KMS-11 (cell line): ENCODE results near the gene ABCB1.

Experiments
- H2AFZ ChIP-seq: fragments of 200-600 bp; sonication (generic); 2 replicates; pipeline ENCODE4 v1.6.1; 2016; ENCODE audit warnings: antibody characterized with exemption, mixed run types, low read depth
- H3K27ac ChIP-seq: fragments of 200-600 bp; sonication (generic); 2 replicates; pipeline ENCODE4 v1.6.1; 2016; ENCODE audit warnings: mild to moderate bottlenecking, mixed run types
- H3K27me3 ChIP-seq: fragments of 200-600 bp; sonication (generic); 2 replicates; pipeline ENCODE4 v1.6.1; 2017; ENCODE audit warnings: mild to moderate bottlenecking, low read depth, mixed run types, moderate library complexity; ENCODE audit not compliant: insufficient read depth
- H3K36me3 ChIP-seq: fragments of 200-600 bp; sonication (generic); 2 replicates; pipeline ENCODE4 v1.6.1; 2017; ENCODE audit warnings: mild to moderate bottlenecking, mixed run types; ENCODE audit not compliant: insufficient read depth
- H3K4me1 ChIP-seq: fragments of 200-600 bp; sonication (generic); 2 replicates; pipeline ENCODE4 v1.6.1; 2016; ENCODE audit warnings: mild to moderate bottlenecking, low read depth, mixed run types; ENCODE audit not compliant: poor library complexity, severe bottlenecking
- H3K4me2 ChIP-seq: fragments of 200-600 bp; sonication (generic); 2 replicates; pipeline ENCODE4 v1.7.0; 2016; ENCODE audit warnings: mild to moderate bottlenecking, mixed run types
- H3K4me3 ChIP-seq: fragments of 200-600 bp; sonication (generic); IDR thresholded peaks from 2 replicates; pipeline ENCODE4 v1.6.1; 2017; ENCODE audit warnings: low read depth, low read length, mixed read lengths; ENCODE audit not compliant: insufficient read depth
- H3K79me2 ChIP-seq: fragments of 200-600 bp; sonication (generic); 2 replicates; pipeline ENCODE4 v1.6.1; 2016; ENCODE audit warnings: low read depth, mixed run types; ENCODE audit not compliant: insufficient read depth
- H3K9ac ChIP-seq: fragments of 200-600 bp; sonication (generic); 2 replicates; pipeline ENCODE4 v1.6.1; 2016; ENCODE audit warnings: mild to moderate bottlenecking, mixed run types
- H4K20me1 ChIP-seq: fragments of 200-600 bp; sonication (generic); 2 replicates; pipeline ENCODE4 v1.6.1; 2016; ENCODE audit warnings: mild to moderate bottlenecking, mixed run types; ENCODE audit not compliant: insufficient read depth
- CTCF ChIP-seq: fragments of 200-600 bp; sonication (generic); conservative IDR thresholded peaks from 2 replicates; pipeline ENCODE4 v1.6.1; 2017; ENCODE audit warnings: low read depth, mild to moderate bottlenecking, antibody characterized with exemption, low read length, moderate library complexity, mixed read lengths

ABCB1 gene

GRCh38 chr7:87505122-87505521 is 95.6 kb downstream of the ABCB1 start:
- Histone ChIP-seq H3K4me2 (0 out of 2 replicates have a peak overlapping the region, but pooled peaks have one; percentile 48), H3K4me3 (no peak overlapping the region), H3K79me2 (no peaks in the 10 kb centered on the region), H3K27ac (no peak overlapping the region), H3K9ac (no peak overlapping the region), H4K20me1 (no peaks in the 10 kb centered on the region), H3K36me3 (no peaks in the 10 kb centered on the region), H2AFZ (peak overlapping the region; percentile 29), H3K4me1 (peaks cover 19% of the 10 kb centered on the region), H3K27me3 (no peaks in the 10 kb centered on the region)
- TF ChIP-seq CTCF = no peak

DNA sequence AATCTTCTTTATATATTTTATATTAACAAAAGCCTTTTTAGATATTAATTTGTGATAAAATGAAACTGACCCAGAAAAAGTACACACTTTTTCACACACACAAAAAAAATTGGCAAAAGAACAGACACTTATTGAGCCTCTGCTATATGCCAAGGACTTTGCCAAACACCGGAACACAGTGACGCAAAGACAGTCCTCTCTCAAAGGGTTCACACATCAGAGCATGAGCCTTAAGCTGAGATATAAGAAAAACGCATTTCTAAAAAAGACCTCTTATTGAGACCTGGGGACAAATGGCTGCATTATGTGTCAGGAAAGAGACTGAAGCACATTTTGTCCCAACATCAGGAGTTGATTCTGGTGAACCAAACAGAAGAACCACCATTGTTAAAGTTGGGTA is 101.2 kb downstream of the ABCB1 start:
- Histone ChIP-seq H4K20me1 (no peaks in the 10 kb centered on the region), H3K36me3 (no peaks in the 10 kb centered on the region), H3K79me2 (no peaks in the 10 kb centered on the region), H3K9ac (no peak overlapping the region), H3K4me3 (no peak overlapping the region), H3K4me1 (no peaks in the 10 kb centered on the region), H2AFZ (no peak overlapping the region), H3K4me2 (no peak overlapping the region), H3K27ac (no peak overlapping the region), H3K27me3 (no peaks in the 10 kb centered on the region)
- TF ChIP-seq CTCF = no peak

- H3K27ac ChIP-seq = no peak overlapping the region
- TF ChIP-seq CTCF = no peak
- no peaks in the 10 kb centered on the region for H3K4me1 ChIP-seq
- H3K79me2 ChIP-seq = no peaks in the 10 kb centered on the region
- no peak overlapping the region for H2AFZ ChIP-seq
- no peaks in the 10 kb centered on the region for H3K36me3 ChIP-seq
- H3K4me2 ChIP-seq = no peak overlapping the region
- no peak overlapping the region for H3K9ac ChIP-seq
- no peaks in the 10 kb centered on the region for H4K20me1 ChIP-seq
- H3K27me3 ChIP-seq = no peaks in the 10 kb centered on the region
- no peak overlapping the region for H3K4me3 ChIP-seq
Measured at GRCh38 chr7:87498893-87499292, 101.8 kb downstream of the ABCB1 start.

- Histone ChIP-seq H3K36me3 (no peaks in the 10 kb centered on the region), H3K79me2 (no peaks in the 10 kb centered on the region), H3K4me1 (no peaks in the 10 kb centered on the region), H2AFZ (no peak overlapping the region), H3K9ac (no peak overlapping the region), H3K4me3 (no peak overlapping the region), H3K27ac (no peak overlapping the region), H3K4me2 (no peak overlapping the region), H3K27me3 (no peaks in the 10 kb centered on the region), H4K20me1 (no peaks in the 10 kb centered on the region)
- TF ChIP-seq CTCF = no peak
Measured at GRCh38 chr7:87497482-87497881, 103.2 kb downstream of the ABCB1 start.

GRCh38 chr7:87495366-87495765 is 105.3 kb downstream of the ABCB1 start:
- H3K27ac ChIP-seq = no peak overlapping the region
- no peak overlapping the region for H3K4me2 ChIP-seq
- H3K9ac ChIP-seq = no peak overlapping the region
- no peak overlapping the region for H2AFZ ChIP-seq
- no peak for TF ChIP-seq CTCF
- H4K20me1 ChIP-seq = no peaks in the 10 kb centered on the region
- no peaks in the 10 kb centered on the region for H3K27me3 ChIP-seq
- no peak overlapping the region for H3K4me3 ChIP-seq
- no peaks in the 10 kb centered on the region for H3K4me1 ChIP-seq
- no peaks in the 10 kb centered on the region for H3K79me2 ChIP-seq
- H3K36me3 ChIP-seq = no peaks in the 10 kb centered on the region
